DMS114 treated with DMSO at 0.1 percent for 48 hours (cell line): ENCODE measurements around the gene ROPN1L.

Experiments used
- DNase-seq: peaks from one replicate; lab custom pipeline; 2025; ENCODE audit not compliant: unreplicated experiment; lab: John Stamatoyannopoulos, UW

The ROPN1L gene

DNA sequence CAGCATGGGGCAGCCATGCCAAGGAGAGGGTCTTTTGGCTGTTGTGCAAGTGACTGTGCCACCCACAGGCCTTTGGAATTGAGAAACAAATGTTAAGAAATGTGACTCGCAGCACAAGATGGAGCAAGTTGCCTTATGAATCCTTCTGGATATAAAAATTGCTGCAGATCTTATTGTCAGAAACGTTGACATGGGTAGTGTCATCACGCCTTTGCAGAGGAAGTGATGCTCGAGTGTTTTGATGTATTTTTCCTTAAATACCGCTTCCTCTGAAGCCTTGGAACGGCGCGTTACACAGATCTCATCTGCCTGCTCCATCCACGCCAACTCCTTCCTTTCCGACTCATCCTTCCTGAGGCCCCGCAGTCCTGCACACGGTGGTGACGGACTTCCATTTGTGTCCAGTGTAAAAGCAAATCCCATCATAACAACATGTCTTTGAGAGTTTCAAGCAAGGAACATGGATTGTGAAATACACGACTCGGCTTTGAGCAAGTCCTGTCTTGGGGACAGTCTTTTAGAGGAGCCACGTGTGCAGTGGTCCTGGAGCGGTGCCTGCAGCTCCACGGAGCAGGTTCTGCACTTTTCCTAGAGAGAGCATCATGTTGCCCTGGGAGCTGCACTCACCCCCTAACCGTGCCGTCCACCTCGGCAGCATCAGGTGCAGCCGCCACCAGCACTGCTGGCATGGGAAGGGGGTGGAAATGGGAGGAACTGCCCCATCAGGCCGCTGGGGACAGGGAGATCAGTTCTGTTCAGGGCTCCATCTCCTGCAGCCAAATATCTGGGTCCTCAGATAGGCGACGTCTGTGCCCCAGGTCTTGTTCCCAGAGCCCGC, 15.1 kb downstream of the ROPN1L start:
- DNase-seq: no peak

DNA sequence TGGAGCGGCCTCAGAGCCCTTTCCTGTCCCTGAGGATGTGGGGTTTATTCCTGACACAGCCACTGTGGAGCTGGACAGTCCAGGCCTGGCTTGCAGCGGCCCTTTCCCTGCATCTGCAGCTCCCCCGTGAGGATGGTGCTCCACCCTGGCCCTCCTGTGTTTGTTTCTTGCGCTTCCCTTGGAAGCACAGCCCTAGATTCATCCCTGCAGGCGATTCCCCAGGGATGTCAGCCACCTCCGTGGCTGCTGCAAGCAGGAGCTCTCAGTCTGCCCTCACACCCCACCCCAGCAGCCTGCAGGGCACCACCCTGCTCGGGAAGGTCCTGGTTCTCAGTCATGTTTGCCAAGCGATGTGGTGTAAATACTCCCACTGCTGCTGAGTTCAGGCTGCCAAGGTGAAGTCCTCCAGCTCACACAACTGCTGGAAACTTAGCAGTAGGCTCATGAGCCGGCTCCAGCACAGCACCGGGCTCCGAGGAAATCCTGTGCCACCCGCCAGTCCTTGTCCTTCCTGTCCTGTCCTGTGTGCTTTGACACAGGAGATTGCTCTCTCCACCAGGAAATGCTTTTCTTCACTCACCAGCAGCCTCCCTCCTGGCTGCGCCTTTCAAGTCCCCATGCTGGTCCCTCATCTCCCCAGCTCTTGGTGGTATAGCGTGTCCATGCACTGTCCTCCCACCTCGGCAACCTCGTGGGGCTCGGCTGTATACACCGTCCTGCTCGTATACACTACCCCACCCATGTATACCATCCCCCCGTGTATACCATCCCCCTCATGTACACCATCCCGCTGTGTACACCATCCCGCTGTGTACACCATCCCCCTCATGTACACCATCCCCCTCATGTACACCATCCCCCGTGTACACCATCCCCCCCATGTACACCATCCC, 16.2 kb downstream of the ROPN1L start:
- no peak for DNase-seq

DNA sequence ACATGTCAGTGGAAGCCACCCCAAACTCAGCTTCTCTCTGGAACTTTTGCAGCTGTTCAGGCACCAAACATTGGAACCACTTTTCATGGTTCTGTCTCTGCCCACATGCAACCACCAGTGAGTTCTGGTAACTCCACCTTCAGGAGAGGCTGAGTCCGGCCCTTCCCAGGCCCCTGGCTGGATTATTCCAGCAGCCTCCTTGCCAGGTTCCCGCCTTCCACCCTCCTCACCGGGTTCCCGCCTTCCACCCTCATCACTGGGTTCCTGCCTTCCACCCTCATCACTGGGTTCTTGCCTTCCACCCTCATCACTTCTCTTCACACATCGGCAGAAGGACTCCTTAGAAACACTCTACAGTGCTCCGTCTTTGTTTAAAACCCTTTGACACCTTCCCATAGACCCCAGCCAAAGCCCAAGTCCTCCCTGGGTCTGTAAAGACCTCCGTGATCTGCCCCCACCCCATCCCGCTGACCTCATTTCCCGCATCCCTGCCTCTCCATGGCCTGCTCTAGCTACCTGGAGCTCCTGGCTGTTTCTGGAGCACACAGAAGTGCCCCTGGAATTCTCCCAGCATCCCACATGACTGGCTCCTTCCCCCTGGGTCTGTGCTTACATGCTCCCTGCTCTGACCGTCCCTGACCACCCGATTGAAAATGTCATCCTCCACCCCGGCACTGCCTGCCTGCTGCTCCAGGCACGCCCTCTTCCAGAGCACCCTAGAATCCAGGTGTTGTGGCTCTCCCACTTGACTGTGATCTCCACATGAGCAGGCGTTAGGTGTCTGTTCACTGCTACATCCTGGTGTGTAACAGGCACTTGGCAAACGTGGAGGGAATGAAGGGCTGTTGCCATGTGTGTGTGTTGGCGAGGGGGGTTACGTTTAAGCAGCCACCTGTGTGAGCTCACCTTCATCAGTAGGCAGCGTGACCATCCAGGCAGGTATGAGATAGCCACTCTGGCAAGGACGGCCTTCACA, 17.7 kb downstream of the ROPN1L start:
- DNase-seq: no peak

DNA sequence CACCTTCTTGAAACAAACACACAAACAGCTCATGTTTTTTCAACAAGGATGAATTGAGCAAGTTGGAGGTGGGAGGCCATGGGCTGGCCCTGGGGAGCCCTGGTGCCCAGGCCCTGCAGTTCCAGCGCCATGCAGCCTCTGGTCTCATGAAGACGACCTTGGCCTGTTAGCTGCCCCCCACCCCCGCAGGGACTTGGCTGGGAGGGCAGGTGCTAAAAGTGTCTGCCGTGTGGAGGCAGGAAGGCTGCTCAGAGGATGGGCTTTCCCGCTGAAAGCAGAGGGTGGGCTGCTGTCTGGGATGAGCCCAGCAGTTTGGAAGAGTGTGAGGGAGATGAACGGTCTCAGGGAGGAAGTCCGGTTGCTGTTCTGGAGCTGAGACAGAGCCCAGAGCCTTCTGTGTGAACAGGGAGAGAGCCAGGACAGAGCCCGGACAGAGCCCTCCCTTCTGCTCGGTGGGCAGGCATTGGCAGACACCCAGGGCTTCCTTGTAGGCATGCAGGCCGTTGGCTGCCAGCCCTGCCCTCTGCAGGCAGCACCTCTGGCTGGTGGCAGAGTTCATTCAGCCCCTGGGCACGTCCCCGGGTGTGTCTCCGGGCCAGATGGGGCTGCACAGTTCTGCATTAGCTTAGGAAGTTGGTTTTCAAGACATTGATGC, 18.7 kb downstream of the ROPN1L start:
- DNase-seq: no peak

DNA sequence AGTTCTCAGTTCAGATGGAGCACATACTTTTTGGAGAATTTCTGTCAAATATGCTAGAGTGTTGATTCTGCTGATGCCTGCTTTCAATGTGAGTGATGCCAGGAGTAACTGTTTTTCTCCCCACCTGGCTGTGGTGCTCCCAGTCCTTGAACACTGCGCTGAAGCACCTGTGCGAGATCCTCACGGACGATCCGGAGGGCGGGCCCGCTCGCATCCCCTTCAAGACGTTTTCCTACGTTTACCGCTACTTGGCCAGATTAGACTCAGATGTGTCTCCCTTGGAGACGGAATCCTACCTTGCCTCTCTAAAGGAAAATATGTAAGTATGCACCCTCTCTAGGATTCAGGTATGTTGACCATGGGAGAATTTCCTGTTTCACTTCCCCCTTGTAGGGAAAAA, 19.4 kb downstream of the ROPN1L start:
- no peak for DNase-seq

DNA sequence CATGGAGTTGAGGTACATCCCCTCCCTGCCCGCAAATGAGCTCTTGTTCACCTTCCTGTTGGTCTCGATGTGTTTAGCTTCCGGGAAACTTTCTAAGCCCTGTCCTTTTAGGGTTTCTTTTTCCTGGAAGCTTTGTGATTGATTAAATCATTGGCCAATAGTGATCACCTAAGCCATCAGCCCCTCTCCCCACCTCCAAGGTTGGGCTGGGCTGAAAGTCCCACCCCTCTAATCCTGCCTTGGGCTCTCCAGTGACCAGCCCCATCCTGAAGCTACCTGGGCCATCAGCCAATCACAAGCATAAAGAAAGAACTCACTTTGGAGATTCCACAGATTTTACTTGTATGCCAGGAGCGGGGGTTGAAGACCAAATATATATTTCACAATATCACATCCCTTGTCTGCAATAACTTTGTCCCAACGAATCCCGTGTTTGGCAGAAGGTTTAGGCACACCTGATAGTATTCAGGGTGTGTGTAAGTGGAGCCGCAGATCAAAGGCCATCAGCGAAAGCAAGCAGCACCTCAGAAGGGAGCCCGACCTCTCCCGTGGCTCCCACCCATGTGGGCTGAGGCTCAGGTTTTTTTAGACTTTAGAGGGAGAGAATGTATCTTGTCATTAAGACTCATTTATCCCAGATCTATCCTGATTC, 20.4 kb downstream of the ROPN1L start:
- no peak for DNase-seq

DNA sequence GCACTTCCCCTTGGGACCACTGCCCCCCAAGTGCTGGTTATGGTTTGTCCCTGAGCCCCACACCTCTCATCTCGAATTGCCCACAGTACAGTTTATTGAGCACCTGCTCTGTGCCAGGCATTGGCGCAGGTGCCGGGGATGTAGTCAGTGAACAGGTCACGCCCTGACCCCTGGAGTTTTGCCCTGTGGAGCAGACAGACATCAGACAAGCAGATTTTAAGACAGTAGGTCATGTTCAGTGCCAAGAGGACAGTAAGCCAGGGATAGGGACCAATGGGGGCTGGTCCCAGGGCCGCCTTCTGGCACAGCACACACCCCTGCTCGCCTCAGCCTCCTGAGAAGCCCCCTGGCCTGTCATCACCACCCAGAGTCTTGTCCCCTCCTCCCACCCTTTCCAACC, 21.9 kb downstream of the ROPN1L start:
- DNase-seq: no peak

DNA sequence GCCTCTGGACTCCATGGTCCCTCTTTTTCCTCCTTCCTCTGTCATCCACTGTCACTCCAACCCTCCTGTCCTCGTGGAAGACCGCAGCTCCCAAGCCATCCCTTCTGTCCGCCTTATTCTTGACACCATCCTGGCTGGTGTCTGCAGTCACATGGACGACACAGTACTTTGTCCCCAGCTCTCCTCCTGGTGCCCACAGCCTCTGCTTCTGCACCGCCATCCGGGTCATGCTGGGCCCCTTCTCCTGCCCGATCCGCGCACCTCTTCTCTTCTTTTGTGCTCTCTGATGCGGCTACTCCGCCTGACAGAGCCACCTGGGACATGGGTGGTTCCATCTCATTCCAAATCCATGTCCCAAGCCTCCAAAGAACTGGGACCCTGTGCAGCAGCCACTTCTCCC, 22.5 kb downstream of the ROPN1L start:
- no peak for DNase-seq

DNA sequence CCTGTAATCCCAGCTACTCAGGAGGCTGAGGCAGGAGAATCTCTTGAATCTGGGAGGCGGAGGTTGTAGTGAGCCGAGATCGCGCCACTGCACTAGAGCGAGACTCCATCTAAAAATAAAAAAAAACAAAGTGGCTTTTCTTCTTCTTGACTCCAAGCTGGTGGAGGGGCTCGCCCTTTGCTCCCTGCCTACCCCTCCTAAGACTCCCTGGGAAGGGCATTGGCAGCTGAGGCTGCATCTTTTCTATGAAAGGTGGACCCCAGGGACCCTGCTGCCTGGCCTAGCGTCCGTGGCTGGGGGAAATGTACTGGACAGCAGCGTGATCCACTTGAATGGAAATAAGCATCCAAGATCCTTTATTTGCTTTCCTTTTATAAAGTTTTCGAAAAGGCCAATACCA, 24.0 kb downstream of the ROPN1L start:
- no peak for DNase-seq

DNA sequence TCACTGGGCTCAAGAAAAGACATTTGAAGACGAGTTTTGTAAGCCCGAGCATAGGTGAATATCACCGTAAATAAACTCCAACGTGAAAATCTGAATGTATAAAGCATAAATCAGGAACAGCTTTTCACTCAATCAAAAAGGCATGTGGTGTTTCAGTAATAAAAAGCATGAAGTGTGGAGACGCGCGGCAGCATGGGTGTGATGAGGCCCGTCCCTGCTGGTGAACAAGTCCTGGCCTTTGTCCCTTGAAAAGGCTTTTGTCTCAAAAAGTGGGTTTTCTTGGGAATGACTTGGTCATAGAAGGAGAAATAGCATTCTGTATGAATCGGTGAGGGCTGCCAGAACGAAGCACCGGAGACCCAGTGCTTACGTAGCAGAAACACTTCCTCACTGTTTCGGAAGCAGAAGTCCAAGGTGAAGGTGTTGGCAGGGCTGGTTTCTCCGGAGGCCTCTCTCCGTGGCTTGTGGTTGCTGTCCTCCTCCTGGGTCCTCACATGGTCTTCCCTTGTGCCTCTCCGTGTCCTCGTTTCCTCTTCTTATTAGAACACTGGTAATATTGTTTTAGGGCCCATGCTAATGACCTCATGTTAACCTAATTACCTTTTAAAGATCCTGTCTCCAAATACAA, 24.9 kb downstream of the ROPN1L start:
- DNase-seq: no peak

DNA sequence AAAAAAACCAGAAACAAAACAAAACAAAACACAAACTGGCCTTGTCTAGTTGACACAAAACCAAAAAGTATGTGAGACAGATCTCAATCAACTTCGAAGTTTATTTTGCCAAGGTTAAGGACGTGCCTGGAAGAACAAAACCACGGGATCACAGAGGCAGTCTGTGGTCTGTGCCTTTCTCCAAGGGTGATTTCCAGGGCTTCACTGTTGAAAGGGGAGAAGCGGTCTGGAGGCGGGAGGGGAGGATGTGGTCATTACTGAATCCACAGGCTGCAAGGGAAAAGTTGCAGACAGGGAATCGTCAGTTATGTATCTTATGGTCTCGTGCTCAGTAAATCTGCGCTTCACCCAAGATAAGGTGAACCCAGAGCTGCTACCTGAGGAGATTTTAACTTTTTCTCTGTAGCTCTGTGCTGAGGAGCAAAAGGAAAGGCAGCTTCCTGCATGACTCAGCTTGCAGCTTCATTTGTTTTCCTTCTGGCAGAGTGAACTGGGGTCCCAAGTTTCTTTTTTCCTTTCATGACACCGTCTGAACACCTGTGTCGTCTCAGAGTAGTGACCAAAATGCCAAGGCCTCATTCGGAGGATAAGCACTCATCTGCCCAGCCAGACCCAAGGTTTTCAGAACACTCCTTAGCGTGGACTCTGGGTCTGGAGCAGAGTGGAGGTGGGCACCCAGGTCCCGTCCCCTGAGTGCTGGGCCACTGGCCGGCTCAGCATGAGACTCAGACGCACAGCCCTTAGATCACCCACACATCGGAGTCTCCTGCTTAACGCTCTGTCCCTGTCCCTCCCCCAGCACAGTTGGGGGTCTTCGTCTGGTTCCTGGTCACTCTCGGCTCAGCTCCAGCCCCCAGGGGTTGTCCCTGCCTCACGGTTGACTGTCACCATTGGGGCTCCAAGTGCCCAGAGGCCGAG, 25.9 kb downstream of the ROPN1L start:
- DNase-seq: no peak

DNA sequence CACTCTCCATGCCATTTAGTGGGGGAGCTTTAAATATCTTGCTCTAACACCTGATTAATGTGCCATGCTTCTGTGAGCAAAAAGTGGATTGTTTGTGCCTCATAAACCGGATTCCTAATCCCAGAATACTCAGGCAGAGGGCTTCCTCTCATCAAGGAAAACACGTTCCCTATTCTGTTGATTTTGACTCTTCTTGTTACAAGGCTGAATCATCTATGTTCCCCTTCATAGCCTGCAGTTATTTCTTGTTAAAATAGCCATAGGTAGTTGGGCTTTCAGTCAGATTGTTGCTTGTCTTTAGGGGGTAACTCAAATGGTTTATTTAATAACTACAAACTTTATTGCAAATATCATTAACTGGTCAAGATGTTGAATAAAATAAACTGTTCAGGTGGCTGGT, 26.6 kb downstream of the ROPN1L start:
- no peak for DNase-seq

DNA sequence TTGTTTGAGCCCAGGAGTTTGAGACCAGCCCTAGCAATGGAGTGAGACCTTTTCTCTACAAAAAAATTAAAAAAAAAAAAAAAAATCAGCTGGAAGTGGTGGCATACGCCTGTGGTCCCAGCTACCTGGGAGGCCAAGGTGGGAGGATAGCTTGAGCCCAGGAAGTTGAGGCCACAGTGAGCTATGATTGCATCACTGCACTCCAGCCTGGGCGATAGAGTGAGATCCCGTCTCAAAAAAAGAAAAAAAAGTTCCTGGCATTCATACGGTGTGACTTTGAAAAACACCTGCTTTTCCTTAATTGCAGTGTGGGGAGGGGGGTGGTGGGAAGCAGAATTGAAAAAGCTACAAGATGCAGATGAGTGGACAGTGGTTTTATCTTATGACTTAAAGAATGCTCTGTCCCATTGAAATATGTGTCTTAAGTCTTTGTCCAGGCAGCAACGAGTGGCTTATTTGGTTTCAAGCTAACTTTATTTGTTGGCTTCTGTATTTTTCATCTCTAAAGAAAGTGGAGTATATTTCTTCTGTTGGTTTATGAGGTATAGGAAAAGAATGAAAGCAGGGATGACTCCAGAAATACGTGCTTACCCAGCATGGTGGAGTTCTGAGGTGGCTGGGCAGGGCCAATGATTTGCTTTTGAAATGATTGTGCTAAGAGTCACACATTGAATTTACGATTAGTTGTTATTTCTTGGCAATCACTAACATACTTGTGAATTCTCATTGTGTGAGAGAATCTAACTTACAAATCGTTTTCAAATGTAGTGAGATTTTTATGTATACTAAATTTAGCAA, 27.8 kb downstream of the ROPN1L start:
- DNase-seq: no peak

DNA sequence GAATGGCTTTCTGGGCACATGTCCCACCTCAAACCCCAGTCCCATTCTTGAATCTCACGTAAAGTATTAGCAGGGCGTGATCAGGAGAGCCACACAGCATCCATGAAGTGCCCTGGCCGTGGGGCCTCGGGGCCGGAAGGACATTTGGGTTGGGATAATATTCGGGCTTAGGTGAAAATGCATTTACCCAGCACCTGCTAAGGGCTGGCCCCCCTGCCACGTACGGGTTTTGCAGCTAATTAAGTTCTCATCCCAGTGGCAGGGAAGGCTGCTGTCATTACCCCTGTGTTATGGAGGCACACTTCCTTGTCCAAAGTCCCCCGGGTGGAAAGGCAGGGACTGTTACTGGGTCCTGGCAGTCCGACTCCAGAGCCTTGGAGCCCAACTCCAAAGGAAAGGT, 29.0 kb downstream of the ROPN1L start:
- no peak for DNase-seq

DNA sequence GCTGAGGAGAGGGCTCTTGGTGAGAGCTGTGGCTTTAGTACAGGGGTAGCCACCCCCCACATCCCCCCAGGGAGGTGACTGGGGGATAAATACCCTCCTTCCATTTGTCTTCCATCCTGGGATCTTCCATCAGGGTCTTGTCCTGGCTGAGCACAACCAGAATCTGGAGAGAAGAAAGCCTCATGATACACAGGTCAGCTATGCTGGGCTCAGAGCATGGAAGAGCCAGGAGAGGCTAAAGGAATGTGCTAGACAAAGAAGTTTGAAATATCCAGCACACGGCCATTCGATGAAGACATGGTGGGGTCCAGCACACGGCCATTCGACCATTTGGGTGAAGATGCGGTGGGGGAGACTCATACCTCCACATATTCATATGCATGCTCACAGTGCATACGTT, 30.0 kb downstream of the ROPN1L start:
- no peak for DNase-seq

DNA sequence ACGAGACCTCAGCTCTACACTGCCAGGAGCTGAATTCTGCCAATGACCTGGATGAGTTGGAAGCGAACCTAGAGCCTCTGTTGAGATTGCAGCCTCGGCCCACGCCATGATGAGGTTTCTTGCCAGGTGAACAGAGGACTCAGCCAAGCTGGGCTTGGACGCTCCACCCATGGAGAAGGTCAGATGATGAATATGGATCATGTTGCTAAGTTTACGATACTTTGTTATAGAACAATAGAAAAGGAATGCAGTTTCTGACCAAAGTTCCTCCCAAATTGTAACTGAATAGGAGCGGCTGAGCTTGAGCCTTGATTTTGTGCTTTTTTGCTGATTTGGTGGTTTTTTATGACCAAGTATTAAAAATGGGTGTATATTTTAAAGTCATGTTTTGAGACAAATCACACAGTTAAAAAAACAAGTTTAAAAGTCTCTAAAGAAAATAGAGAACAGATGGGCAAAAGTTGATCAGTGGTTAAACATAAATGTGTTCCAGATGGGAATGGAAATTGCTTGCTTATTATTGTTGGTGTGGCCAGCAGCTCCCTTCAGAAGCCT, 32.9 kb downstream of the ROPN1L start:
- no peak for DNase-seq

DNA sequence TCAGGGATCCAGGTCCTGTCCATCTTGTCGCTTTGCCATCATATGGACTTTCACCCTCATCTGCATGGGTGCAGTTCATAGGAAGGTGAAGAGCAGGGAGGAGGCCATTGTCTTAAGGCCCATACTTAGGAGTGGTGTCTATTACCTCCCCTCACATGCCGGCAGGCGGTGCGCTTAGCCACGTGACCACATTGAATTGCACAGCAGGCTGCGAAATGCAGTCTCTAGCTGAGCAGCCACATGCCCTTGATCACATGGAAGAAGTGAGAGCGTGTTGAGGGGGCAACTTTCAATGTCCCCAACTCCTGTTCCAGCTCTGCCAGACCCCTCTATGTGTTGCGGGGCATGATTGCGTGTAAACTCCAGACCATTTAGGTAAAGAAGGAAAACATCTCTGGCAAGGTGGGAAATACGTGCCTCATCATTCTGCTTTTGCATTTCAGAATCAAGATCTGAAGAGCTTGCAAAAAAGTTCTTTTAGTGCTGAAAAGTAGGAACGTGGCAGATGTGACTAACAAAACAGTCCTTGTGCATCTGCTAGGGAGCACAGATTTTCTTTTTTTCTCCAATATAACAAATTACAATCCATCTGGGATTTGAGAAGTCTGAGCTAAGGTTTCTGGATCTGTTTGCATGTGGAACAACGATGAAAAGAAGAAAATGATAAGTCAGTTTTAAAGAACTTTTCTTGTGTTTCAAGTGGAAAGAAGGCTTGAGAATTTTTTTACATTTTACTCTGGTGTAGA, 34.4 kb downstream of the ROPN1L start:
- DNase-seq: no peak
